Measurements from ENCODE around the gene PDGFD.

DNA sequence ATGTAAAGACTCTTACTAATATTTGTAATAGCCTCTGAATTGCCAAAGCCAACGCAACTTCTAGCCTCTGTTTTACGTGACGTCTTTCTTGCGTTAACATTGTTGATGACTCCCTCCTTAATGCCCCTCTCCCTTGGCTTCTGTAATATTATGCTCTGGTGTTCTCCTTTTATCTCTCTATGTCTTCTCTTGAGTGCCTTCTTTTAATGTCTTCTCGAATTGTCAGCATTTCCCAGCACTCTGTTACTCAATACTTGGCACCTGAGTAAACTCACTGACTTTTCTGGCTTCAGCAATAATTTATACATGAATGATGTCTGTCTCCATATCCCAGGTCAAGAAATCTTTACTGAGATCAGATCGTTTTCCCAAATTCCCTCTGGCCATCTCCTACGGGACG, 196.0 kb downstream of the PDGFD start:
- TF ChIP-seq CTCF (IDR thresholded peaks at IDR 0.05) = no peak
- no peak for TF ChIP-seq EZH2 (IDR thresholded peaks at IDR 0.05; ENCODE audit: borderline replicate concordance, insufficient read depth, low read depth, low read length, poor library complexity, severe bottlenecking)

All from B cell (primary cell).